IMR-90 (cell line): ENCODE results near the gene PLIN4.

Experiments used
- CEBPB ChIP-seq: IDR thresholded peaks from 2 replicates; pipeline ENCODE4 v1.6.1; 2012; ENCODE audit warnings: low read depth, low read length, improper control_type of control experiment
- CHD1 ChIP-seq: IDR thresholded peaks from 2 replicates; pipeline ENCODE4 v1.6.1; 2012; ENCODE audit warnings: low read depth, low read length, improper control_type of control experiment
- FOS ChIP-seq: fragments of 150-350 bp; IDR thresholded peaks from 2 replicates; pipeline ENCODE4 v1.6.1; 2016; ENCODE audit warnings: low read depth, low read length
- MAFK ChIP-seq: IDR thresholded peaks from 2 replicates; pipeline ENCODE4 v1.6.1; 2012; ENCODE audit warnings: low read depth, low read length, improper control_type of control experiment
- MAZ ChIP-seq: IDR thresholded peaks from 2 replicates; pipeline ENCODE4 v1.6.1; 2012; ENCODE audit warnings: low read depth, mild to moderate bottlenecking, low read length, improper control_type of control experiment, moderate library complexity, borderline replicate concordance
- MXI1 ChIP-seq: IDR thresholded peaks from 2 replicates; pipeline ENCODE4 v1.6.1; 2012; ENCODE audit warnings: low read depth, mild to moderate bottlenecking, low read length, moderate library complexity, borderline replicate concordance
- POLR2A ChIP-seq: IDR thresholded peaks from 2 replicates; pipeline ENCODE4 v1.6.1; 2012; ENCODE audit warnings: mild to moderate bottlenecking, low read depth, low read length
- RAD21 ChIP-seq: IDR thresholded peaks from 2 replicates; pipeline ENCODE4 v1.6.1; 2012; ENCODE audit warnings: low read length, improper control_type of control experiment
- RCOR1 ChIP-seq: IDR thresholded peaks from 2 replicates; pipeline ENCODE4 v1.6.1; 2012; ENCODE audit warnings: mild to moderate bottlenecking, low read length, improper control_type of control experiment; ENCODE audit not compliant: insufficient replicate concordance
- SMC3 ChIP-seq: fragments of 150-350 bp; IDR thresholded peaks from 2 replicates; pipeline ENCODE4 v1.6.1; 2016; ENCODE audit warnings: low read depth, mild to moderate bottlenecking, antibody characterized with exemption, low read length, moderate library complexity
- TF ChIP-seq, protein P1 (sequence below): conservative IDR thresholded peaks from 2 replicates; pipeline ENCODE4 v1.5.1; 2012; ENCODE audit warnings: mild to moderate bottlenecking, low read depth, low read length, improper control_type of control experiment
- TF ChIP-seq, protein P2 (sequence below): fragments of 150-350 bp; IDR thresholded peaks from 2 replicates; pipeline ENCODE4 v1.6.1; 2016; ENCODE audit warnings: low read depth, mild to moderate bottlenecking, low read length, moderate library complexity, borderline replicate concordance
- TF ChIP-seq, protein P3 (sequence below): fragments of 150-350 bp; IDR thresholded peaks from 2 replicates; pipeline ENCODE4 v1.6.1; 2017; ENCODE audit warnings: mild to moderate bottlenecking, antibody characterized with exemption, low read length, low read depth

DNA sequence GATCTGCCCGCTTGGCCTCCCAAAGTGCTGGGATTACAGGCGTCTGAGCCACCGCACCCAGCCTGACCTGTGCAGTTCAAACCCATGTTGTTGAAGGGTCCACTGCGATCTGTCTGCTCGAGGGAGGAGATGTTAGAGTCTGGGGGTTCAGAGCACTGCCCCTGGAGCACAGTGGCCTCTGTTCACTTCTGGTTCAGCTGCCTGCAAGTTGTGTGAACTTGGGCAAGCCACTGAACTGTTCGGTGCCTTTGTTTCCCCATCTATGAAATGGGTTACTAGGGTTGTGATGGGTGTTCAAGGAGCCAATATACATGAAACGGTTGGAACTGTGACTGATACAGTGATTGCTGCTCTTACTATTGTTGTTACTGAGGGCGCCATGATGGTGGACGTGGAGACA is 15.0 kb upstream of the PLIN4 start:
- TF ChIP-seq, protein P1, sequence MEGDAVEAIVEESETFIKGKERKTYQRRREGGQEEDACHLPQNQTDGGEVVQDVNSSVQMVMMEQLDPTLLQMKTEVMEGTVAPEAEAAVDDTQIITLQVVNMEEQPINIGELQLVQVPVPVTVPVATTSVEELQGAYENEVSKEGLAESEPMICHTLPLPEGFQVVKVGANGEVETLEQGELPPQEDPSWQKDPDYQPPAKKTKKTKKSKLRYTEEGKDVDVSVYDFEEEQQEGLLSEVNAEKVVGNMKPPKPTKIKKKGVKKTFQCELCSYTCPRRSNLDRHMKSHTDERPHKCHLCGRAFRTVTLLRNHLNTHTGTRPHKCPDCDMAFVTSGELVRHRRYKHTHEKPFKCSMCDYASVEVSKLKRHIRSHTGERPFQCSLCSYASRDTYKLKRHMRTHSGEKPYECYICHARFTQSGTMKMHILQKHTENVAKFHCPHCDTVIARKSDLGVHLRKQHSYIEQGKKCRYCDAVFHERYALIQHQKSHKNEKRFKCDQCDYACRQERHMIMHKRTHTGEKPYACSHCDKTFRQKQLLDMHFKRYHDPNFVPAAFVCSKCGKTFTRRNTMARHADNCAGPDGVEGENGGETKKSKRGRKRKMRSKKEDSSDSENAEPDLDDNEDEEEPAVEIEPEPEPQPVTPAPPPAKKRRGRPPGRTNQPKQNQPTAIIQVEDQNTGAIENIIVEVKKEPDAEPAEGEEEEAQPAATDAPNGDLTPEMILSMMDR = no peak
- TF ChIP-seq CEBPB (no peak), FOS (no peak), POLR2A (no peak), SMC3 (no peak), RAD21 (no peak), MAZ (no peak), RCOR1 (no peak), MAFK (no peak), CHD1 (no peak), MXI1 (no peak)
- TF ChIP-seq, protein P2, sequence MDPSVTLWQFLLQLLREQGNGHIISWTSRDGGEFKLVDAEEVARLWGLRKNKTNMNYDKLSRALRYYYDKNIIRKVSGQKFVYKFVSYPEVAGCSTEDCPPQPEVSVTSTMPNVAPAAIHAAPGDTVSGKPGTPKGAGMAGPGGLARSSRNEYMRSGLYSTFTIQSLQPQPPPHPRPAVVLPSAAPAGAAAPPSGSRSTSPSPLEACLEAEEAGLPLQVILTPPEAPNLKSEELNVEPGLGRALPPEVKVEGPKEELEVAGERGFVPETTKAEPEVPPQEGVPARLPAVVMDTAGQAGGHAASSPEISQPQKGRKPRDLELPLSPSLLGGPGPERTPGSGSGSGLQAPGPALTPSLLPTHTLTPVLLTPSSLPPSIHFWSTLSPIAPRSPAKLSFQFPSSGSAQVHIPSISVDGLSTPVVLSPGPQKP = no peak
- TF ChIP-seq, protein P3, sequence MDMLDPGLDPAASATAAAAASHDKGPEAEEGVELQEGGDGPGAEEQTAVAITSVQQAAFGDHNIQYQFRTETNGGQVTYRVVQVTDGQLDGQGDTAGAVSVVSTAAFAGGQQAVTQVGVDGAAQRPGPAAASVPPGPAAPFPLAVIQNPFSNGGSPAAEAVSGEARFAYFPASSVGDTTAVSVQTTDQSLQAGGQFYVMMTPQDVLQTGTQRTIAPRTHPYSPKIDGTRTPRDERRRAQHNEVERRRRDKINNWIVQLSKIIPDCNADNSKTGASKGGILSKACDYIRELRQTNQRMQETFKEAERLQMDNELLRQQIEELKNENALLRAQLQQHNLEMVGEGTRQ = no peak
